Measurements from ENCODE around the gene SH2B3.

Gene SH2B3

GRCh38 chr12:111426344-111427185 is 20.8 kb downstream of the SH2B3 start:
- H3K27ac ChIP-seq, result no peak overlapping the region
- no peak for TF ChIP-seq ZFX (IDR thresholded peaks at IDR 0.05)
- TF ChIP-seq CTCF (conservative IDR thresholded peaks at IDR 0.05), result no peak

- no peak overlapping the region for H3K27ac ChIP-seq
- TF ChIP-seq CTCF (conservative IDR thresholded peaks at IDR 0.05), result no peak
- TF ChIP-seq ZFX (IDR thresholded peaks at IDR 0.05), result no peak
Observed at GRCh38 chr12:111427417-111428074, 21.8 kb downstream of the SH2B3 start.

- no peak overlapping the region for H3K27ac ChIP-seq
- TF ChIP-seq ZFX (IDR thresholded peaks at IDR 0.05) (no peak), CTCF (conservative IDR thresholded peaks at IDR 0.05) (no peak)
Observed at GRCh38 chr12:111428081-111428727, 22.5 kb downstream of the SH2B3 start.

GRCh38 chr12:111428728-111429175 is 23.0 kb downstream of the SH2B3 start:
- H3K27ac ChIP-seq, result no peak overlapping the region
- TF ChIP-seq CTCF (conservative IDR thresholded peaks at IDR 0.05), result no peak
- no peak for TF ChIP-seq ZFX (IDR thresholded peaks at IDR 0.05)

- TF ChIP-seq ZFX (IDR thresholded peaks at IDR 0.05) (no peak), CTCF (conservative IDR thresholded peaks at IDR 0.05) (no peak)
- no peak overlapping the region for H3K27ac ChIP-seq
Observed at GRCh38 chr12:111429828-111430432, 24.2 kb downstream of the SH2B3 start.

GRCh38 chr12:111430433-111431353 is 25.0 kb downstream of the SH2B3 start:
- TF ChIP-seq CTCF (conservative IDR thresholded peaks at IDR 0.05) (no peak), ZFX (IDR thresholded peaks at IDR 0.05) (no peak)
- H3K27ac ChIP-seq, result no peak overlapping the region
